Measurements from ENCODE around the gene RNF220. TPM values are rescaled to one million over a fixed set of nuclear protein-coding genes. Genes with fewer than 3 reads are reported as not detected.

RNF220 gene
- total and polyA plus RNA-seq, 2 experiments from 2014 or later: 77.2 to 117 TPM

- no peaks in the 10 kb centered on the region for H3K27me3 ChIP-seq
- H4K20me1 ChIP-seq (ENCODE audit: insufficient read depth, poor library complexity, severe bottlenecking): no peaks in the 10 kb centered on the region
- peak overlapping the region; percentile 46 for H3K27ac ChIP-seq
- H2AFZ ChIP-seq: no peak overlapping the region
- H3K4me2 ChIP-seq: no peak overlapping the region
- peak; percentile 77 for DNase-seq (ENCODE audit: low spot score)
- H3K4me3 ChIP-seq: no peak overlapping the region
- no peaks in the 10 kb centered on the region for H3K36me3 ChIP-seq (replicated peaks; ENCODE audit: insufficient read depth, low read depth)
- WGBS (ENCODE audit: low lambda C conversion rate, missing lambda C conversion rate): 53% methylated on average over 23 of the region's 23 CpGs
- no peaks in the 10 kb centered on the region for H3K9me2 ChIP-seq (replicated peaks; ENCODE audit: insufficient read depth)
- H3K9me3 ChIP-seq (ENCODE audit: low read depth): no peaks in the 10 kb centered on the region
- peaks cover 5% of the 10 kb centered on the region for H3K4me1 ChIP-seq (ENCODE audit: insufficient read depth)
- H3K79me2 ChIP-seq: no peaks in the 10 kb centered on the region
- TF ChIP-seq, protein P1, sequence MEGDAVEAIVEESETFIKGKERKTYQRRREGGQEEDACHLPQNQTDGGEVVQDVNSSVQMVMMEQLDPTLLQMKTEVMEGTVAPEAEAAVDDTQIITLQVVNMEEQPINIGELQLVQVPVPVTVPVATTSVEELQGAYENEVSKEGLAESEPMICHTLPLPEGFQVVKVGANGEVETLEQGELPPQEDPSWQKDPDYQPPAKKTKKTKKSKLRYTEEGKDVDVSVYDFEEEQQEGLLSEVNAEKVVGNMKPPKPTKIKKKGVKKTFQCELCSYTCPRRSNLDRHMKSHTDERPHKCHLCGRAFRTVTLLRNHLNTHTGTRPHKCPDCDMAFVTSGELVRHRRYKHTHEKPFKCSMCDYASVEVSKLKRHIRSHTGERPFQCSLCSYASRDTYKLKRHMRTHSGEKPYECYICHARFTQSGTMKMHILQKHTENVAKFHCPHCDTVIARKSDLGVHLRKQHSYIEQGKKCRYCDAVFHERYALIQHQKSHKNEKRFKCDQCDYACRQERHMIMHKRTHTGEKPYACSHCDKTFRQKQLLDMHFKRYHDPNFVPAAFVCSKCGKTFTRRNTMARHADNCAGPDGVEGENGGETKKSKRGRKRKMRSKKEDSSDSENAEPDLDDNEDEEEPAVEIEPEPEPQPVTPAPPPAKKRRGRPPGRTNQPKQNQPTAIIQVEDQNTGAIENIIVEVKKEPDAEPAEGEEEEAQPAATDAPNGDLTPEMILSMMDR (IDR thresholded peaks at IDR 0.05; ENCODE audit: poor library complexity): no peak
- TF ChIP-seq EZH2 (IDR thresholded peaks at IDR 0.05; ENCODE audit: borderline replicate concordance): no peak
- TF ChIP-seq EZH2phosphoT487 (IDR thresholded peaks at IDR 0.05; ENCODE audit: low read depth, severe bottlenecking, unreplicated experiment): no peak
These were observed 245.2 kb downstream of the RNF220 start for GRCh38 chr1:44650159-44650831.

DNA sequence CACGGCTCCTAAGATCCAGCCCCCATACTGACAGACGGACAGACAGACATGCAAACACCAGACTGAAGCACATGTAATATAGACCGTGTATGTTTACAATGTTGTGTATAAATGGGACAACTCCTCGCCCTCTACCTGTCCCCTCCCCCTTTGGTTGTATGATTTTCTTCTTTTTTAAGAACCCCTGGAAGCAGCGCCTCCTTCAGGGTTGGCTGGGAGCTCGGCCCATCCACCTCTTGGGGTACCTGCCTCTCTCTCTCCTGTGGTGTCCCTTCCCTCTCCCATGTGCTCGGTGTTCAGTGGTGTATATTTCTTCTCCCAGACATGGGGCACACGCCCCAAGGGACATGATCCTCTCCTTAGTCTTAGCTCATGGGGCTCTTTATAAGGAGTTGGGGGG is 246.0 kb downstream of the RNF220 start:
- Histone ChIP-seq H3K9me3 (ENCODE audit: low read depth) (no peaks in the 10 kb centered on the region), H3K4me2 (no peak overlapping the region), H3K4me3 (no peak overlapping the region), H3K79me2 (no peaks in the 10 kb centered on the region), H3K27me3 (no peaks in the 10 kb centered on the region), H3K4me1 (ENCODE audit: insufficient read depth) (peaks cover 5% of the 10 kb centered on the region), H3K36me3 (replicated peaks; ENCODE audit: insufficient read depth, low read depth) (no peaks in the 10 kb centered on the region), H3K27ac (no peak overlapping the region), H2AFZ (no peak overlapping the region), H3K9me2 (replicated peaks; ENCODE audit: insufficient read depth) (no peaks in the 10 kb centered on the region), H4K20me1 (ENCODE audit: insufficient read depth, poor library complexity, severe bottlenecking) (no peaks in the 10 kb centered on the region)
- TF ChIP-seq EZH2 (IDR thresholded peaks at IDR 0.05; ENCODE audit: borderline replicate concordance): no peak
- TF ChIP-seq EZH2phosphoT487 (IDR thresholded peaks at IDR 0.05; ENCODE audit: low read depth, severe bottlenecking, unreplicated experiment): no peak
- TF ChIP-seq, protein P1 (IDR thresholded peaks at IDR 0.05; ENCODE audit: poor library complexity): no peak
- DNase-seq (ENCODE audit: low spot score): no peak
- 81% methylated on average over 8 of the region's 8 CpGs for WGBS (ENCODE audit: low lambda C conversion rate, missing lambda C conversion rate)

DNA sequence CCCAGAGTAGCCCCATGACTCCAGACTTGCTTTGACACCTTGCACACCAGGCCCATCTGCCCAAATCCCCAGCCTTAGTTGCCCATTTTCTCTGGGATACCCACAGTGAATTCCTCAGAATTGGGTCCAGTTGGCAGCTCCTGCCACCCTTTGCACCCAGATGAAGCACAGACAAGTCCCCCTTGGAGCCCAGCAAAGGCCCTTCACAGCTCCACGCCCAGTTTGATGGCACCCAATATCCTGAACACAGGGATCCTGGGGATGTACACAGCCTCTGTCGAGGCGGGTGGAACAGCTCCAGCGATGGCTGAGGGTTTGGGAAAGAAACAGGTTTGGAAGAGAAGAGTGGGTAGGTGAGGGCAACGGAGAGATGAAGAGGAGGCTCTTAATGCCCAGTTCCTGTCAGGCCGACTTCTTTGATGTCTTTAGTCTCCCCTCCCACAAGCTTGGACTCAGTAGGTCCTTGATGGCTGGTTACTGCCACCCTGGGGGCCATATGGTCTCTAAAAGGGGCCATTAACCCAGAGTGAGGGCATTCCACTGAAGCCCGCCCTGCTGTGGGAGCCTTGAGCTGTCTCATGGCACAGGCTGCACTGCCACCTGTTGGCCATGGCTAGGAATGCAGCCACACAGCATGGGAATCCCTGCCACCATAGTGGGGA is 247.5 kb downstream of the RNF220 start:
- Histone ChIP-seq H3K79me2 (no peaks in the 10 kb centered on the region), H3K9me2 (replicated peaks; ENCODE audit: insufficient read depth) (no peaks in the 10 kb centered on the region), H3K9me3 (ENCODE audit: low read depth) (no peaks in the 10 kb centered on the region), H3K27ac (no peak overlapping the region), H3K4me1 (ENCODE audit: insufficient read depth) (peaks cover 5% of the 10 kb centered on the region), H3K36me3 (replicated peaks; ENCODE audit: insufficient read depth, low read depth) (no peaks in the 10 kb centered on the region), H2AFZ (no peak overlapping the region), H3K4me2 (no peak overlapping the region), H4K20me1 (ENCODE audit: insufficient read depth, poor library complexity, severe bottlenecking) (no peaks in the 10 kb centered on the region), H3K4me3 (no peak overlapping the region), H3K27me3 (no peaks in the 10 kb centered on the region)
- WGBS (ENCODE audit: low lambda C conversion rate, missing lambda C conversion rate): 71% methylated on average over 7 of the region's 7 CpGs
- DNase-seq (ENCODE audit: low spot score): peak; percentile 87
- TF ChIP-seq EZH2phosphoT487 (IDR thresholded peaks at IDR 0.05; ENCODE audit: low read depth, severe bottlenecking, unreplicated experiment): no peak
- TF ChIP-seq, protein P1 (IDR thresholded peaks at IDR 0.05; ENCODE audit: poor library complexity): peak; percentile 89
